Adrenal gland (tissue), 5 donors: ENCODE results near the gene CCDC154.

ENCODE experiments used
- POLR2A ChIP-seq, 2 donors: fragments of 450-650 bp; IDR thresholded peaks; one replicate each; pipeline ENCODE4 v1.6.1; 2017; ENCODE audit warnings: antibody characterized with exemption in 2 of 2, mild to moderate bottlenecking in 2 of 2, moderate library complexity in 1 of 2
- TF ChIP-seq, protein P1 (sequence below), 6 experiments: fragments of 450-650 bp in 4 of 6; fragments of 200-600 bp in 2 of 6; sonication (generic) in 1 of 6; IDR thresholded peaks; 1 replicate in 5 of 6; 2 replicates in 1 of 6; pipeline versions ENCODE4 v1.5.1 to v1.8.0; 2016 to 2021; ENCODE audit warnings: antibody characterized with exemption in 6 of 6, mild to moderate bottlenecking in 2 of 6, moderate library complexity in 1 of 6
- donor health status: DM: no; HTN: no; CAD: no.

DNA sequence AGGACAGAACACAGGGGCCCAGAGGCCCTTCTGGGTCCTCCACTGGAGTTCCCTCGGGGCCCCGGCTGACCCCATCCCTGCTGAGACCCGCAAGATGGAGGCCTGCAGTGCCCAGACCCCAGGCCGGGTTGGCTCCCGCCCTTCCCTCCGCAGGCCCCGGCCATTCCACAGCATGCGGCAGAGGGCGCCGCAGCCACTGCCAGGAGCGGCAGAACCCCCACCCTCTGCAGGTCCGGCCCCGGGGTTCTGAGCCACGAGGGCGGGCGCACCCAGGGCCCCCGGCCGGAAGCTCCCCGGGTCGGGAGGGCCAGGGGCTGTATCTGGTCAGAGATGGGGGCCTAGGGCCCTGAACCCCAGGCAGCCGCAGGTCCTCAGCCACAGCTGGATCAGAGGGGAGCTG is 15.8 kb downstream of the CCDC154 start:
- TF ChIP-seq, protein P1, sequence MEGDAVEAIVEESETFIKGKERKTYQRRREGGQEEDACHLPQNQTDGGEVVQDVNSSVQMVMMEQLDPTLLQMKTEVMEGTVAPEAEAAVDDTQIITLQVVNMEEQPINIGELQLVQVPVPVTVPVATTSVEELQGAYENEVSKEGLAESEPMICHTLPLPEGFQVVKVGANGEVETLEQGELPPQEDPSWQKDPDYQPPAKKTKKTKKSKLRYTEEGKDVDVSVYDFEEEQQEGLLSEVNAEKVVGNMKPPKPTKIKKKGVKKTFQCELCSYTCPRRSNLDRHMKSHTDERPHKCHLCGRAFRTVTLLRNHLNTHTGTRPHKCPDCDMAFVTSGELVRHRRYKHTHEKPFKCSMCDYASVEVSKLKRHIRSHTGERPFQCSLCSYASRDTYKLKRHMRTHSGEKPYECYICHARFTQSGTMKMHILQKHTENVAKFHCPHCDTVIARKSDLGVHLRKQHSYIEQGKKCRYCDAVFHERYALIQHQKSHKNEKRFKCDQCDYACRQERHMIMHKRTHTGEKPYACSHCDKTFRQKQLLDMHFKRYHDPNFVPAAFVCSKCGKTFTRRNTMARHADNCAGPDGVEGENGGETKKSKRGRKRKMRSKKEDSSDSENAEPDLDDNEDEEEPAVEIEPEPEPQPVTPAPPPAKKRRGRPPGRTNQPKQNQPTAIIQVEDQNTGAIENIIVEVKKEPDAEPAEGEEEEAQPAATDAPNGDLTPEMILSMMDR (IDR thresholded peaks at IDR 0.05), result peak; percentile 21 to 50 (median 34)
- TF ChIP-seq POLR2A (IDR thresholded peaks at IDR 0.05), result no peak
